IMR-90 (cell line): ENCODE results near the gene B3GNT5.

Experiments used
- CEBPB ChIP-seq: IDR thresholded peaks from 2 replicates; pipeline ENCODE4 v1.6.1; 2012; ENCODE audit warnings: low read depth, low read length, improper control_type of control experiment
- ELK1 ChIP-seq: fragments of 150-350 bp; IDR thresholded peaks from 2 replicates; pipeline ENCODE4 v1.6.1; 2016; ENCODE audit warnings: low read depth, mild to moderate bottlenecking, low read length, moderate library complexity, borderline replicate concordance
- MAZ ChIP-seq: IDR thresholded peaks from 2 replicates; pipeline ENCODE4 v1.6.1; 2012; ENCODE audit warnings: low read depth, mild to moderate bottlenecking, low read length, improper control_type of control experiment, moderate library complexity, borderline replicate concordance
- MXI1 ChIP-seq: IDR thresholded peaks from 2 replicates; pipeline ENCODE4 v1.6.1; 2012; ENCODE audit warnings: low read depth, mild to moderate bottlenecking, low read length, moderate library complexity, borderline replicate concordance
- POLR2A ChIP-seq: IDR thresholded peaks from 2 replicates; pipeline ENCODE4 v1.6.1; 2012; ENCODE audit warnings: mild to moderate bottlenecking, low read depth, low read length
- RFX5 ChIP-seq: IDR thresholded peaks from 2 replicates; pipeline ENCODE4 v1.8.0; 2012; ENCODE audit warnings: low read depth, mild to moderate bottlenecking, low read length, moderate library complexity
- TF ChIP-seq, protein P1 (sequence below): conservative IDR thresholded peaks from 2 replicates; pipeline ENCODE4 v1.5.1; 2012; ENCODE audit warnings: mild to moderate bottlenecking, low read depth, low read length, improper control_type of control experiment

GRCh38 chr3:183226333-183226890, 26.6 kb upstream of the B3GNT5 start:
- TF ChIP-seq, protein P1, sequence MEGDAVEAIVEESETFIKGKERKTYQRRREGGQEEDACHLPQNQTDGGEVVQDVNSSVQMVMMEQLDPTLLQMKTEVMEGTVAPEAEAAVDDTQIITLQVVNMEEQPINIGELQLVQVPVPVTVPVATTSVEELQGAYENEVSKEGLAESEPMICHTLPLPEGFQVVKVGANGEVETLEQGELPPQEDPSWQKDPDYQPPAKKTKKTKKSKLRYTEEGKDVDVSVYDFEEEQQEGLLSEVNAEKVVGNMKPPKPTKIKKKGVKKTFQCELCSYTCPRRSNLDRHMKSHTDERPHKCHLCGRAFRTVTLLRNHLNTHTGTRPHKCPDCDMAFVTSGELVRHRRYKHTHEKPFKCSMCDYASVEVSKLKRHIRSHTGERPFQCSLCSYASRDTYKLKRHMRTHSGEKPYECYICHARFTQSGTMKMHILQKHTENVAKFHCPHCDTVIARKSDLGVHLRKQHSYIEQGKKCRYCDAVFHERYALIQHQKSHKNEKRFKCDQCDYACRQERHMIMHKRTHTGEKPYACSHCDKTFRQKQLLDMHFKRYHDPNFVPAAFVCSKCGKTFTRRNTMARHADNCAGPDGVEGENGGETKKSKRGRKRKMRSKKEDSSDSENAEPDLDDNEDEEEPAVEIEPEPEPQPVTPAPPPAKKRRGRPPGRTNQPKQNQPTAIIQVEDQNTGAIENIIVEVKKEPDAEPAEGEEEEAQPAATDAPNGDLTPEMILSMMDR = no peak
- TF ChIP-seq CEBPB (no peak), POLR2A (no peak), MAZ (no peak), ELK1 (no peak), RFX5 (no peak), MXI1 (no peak)
